OCI-LY3 (cell line): Measurements from ENCODE around the gene WNT10A.
A peak's percentile ranks its signal among the peaks of the same experiment; 100 is the strongest.

Experiments
- H2AFZ ChIP-seq: fragments of 200-600, 300-600 bp; shearing (Covaris generic); 2 replicates; pipeline ENCODE4 v1.6.0; 2014; ENCODE audit warnings: antibody characterized with exemption, low read depth, low read length
- H3K27ac ChIP-seq: fragments of 200-600, 300-600 bp; sonication (generic); 2 replicates; pipeline ENCODE4 v1.5.1; 2014; ENCODE audit warnings: mild to moderate bottlenecking, low read length, moderate library complexity, mixed read lengths
- H3K27me3 ChIP-seq: fragments of 200-600, 300-600 bp; sonication (generic); 2 replicates; pipeline ENCODE4 v1.6.1; 2014; ENCODE audit warnings: low read depth, low read length, mixed read lengths
- H3K36me3 ChIP-seq: fragments of 200-600, 300-600 bp; sonication (generic); replicated peaks from 2 replicates; pipeline ENCODE3; 2014; ENCODE audit warnings: low read depth, low read length, mixed read lengths
- H3K4me1 ChIP-seq: fragments of 300-600, 200-600 bp; sonication (generic); 2 replicates; pipeline ENCODE4 v1.6.1; 2014; ENCODE audit warnings: low read length, mixed read lengths
- H3K4me2 ChIP-seq: fragments of 200-600, 300-600 bp; sonication (generic); 2 replicates; pipeline ENCODE4 v1.6.1; 2014; ENCODE audit warnings: low read length, mixed read lengths
- H3K4me3 ChIP-seq: fragments of 300-600, 200-600 bp; sonication (generic); 2 replicates; pipeline ENCODE4 v1.5.1; 2014; ENCODE audit warnings: antibody characterized with exemption, mild to moderate bottlenecking, low read length, moderate library complexity
- H3K79me2 ChIP-seq: fragments of 300-600, 200-600 bp; shearing (Covaris generic); 2 replicates; pipeline ENCODE4 v1.6.1; 2014; ENCODE audit warnings: mild to moderate bottlenecking, low read length, mixed read lengths
- H3K9ac ChIP-seq: fragments of 300-600, 200-600 bp; shearing (Covaris generic); 2 replicates; pipeline ENCODE4 v1.6.0; 2014; ENCODE audit warnings: mild to moderate bottlenecking, low read length, moderate library complexity
- H3K9me3 ChIP-seq: fragments of 200-600, 300-600 bp; shearing (Covaris generic); 2 replicates; pipeline ENCODE4 v1.6.1; 2014; ENCODE audit warnings: low read length, mixed read lengths; ENCODE audit not compliant: insufficient read depth
- H4K20me1 ChIP-seq: fragments of 200-600, 300-600 bp; sonication (generic); 2 replicates; pipeline ENCODE4 v1.6.1; 2016; ENCODE audit warnings: low read length, mixed read lengths; ENCODE audit not compliant: insufficient read depth
- EZH2phosphoT487 ChIP-seq: fragments of 200-600 bp; shearing (Covaris generic); IDR thresholded peaks from 2 replicates; pipeline ENCODE4 v1.6.1; 2018; ENCODE audit warnings: antibody characterized with exemption, mixed run types, low read depth
- TF ChIP-seq, protein P1 (sequence below): fragments of 200-600, 300-600 bp; sonication (generic); IDR thresholded peaks from 2 replicates; pipeline ENCODE4 v1.5.1; 2014; ENCODE audit warnings: antibody characterized with exemption, low read length, low read depth

WNT10A gene

DNA sequence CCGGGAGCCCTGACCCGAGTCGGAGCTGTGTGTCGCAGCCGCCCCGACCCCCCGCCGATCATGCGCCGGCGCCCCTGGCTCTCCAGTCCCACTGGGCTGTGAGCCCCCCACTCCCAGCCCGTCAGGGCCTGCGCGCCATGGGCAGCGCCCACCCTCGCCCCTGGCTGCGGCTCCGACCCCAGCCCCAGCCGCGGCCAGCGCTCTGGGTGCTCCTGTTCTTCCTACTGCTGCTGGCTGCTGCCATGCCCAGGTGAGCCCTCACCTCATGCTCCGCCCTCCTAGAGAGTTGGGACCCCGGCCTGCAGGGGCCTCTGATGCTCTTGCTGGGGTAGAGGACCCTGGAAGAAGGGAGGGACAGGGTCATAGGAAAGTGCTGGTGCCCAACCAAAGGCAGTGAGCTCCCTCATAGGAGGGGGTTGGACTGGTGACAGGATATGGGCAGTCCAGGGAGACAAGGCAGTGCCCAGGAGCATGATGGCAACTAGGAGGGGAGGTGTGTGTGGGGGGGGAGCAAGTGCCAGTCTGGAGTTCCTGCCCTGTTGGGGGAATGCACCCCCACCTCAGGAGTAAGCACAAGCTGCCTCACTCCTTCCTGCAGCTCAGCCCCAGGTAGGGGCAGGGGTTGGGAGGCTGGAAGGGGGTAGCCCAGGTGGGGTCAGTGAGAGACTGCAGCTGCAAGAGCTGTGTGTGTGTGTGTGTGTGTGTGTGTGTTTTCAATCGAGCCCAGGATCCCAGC, 375 bp downstream of the WNT10A start:
- Histone ChIP-seq H3K27ac (peak overlapping the region; percentile 98), H3K4me2 (peak overlapping the region; percentile 95), H3K9ac (peak overlapping the region; percentile 98), H3K4me1 (peaks cover 76% of the 10 kb centered on the region), H3K36me3 (peaks cover 34% of the 10 kb centered on the region), H4K20me1 (no peaks in the 10 kb centered on the region), H3K4me3 (peak overlapping the region; percentile 99), H2AFZ (no peak overlapping the region), H3K9me3 (no peaks in the 10 kb centered on the region), H3K27me3 (no peaks in the 10 kb centered on the region), H3K79me2 (peaks cover 50% of the 10 kb centered on the region)
- TF ChIP-seq, protein P1, sequence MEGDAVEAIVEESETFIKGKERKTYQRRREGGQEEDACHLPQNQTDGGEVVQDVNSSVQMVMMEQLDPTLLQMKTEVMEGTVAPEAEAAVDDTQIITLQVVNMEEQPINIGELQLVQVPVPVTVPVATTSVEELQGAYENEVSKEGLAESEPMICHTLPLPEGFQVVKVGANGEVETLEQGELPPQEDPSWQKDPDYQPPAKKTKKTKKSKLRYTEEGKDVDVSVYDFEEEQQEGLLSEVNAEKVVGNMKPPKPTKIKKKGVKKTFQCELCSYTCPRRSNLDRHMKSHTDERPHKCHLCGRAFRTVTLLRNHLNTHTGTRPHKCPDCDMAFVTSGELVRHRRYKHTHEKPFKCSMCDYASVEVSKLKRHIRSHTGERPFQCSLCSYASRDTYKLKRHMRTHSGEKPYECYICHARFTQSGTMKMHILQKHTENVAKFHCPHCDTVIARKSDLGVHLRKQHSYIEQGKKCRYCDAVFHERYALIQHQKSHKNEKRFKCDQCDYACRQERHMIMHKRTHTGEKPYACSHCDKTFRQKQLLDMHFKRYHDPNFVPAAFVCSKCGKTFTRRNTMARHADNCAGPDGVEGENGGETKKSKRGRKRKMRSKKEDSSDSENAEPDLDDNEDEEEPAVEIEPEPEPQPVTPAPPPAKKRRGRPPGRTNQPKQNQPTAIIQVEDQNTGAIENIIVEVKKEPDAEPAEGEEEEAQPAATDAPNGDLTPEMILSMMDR = no peak
- no peak for TF ChIP-seq EZH2phosphoT487

DNA sequence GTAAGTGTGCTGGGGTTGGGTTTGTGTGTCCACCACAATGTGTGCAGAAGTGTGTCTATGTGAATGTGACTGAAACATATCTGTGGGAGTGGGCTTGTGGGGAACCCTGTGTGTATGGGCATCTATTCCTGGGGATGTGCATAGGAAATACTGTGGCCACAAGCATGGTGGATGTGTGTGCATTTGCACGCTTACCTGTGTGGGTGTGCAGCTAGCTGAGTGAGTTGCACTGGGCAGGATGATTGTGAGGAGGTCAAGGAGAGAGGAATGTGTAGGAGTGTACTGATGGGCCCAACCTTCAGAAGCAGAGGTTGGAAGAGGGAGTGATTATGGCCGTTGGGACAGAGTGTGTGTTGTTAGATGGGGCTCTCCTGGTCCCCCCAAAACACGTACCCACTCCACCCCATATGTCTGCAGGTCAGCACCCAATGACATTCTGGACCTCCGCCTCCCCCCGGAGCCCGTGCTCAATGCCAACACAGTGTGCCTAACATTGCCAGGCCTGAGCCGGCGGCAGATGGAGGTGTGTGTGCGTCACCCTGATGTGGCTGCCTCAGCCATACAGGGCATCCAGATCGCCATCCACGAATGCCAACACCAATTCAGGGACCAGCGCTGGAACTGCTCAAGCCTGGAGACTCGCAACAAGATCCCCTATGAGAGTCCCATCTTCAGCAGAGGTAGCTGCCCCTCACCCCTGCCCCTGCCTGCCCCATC, 1.2 kb downstream of the WNT10A start:
- H2AFZ ChIP-seq = no peak overlapping the region
- H3K9me3 ChIP-seq = no peaks in the 10 kb centered on the region
- H4K20me1 ChIP-seq = no peaks in the 10 kb centered on the region
- H3K4me2 ChIP-seq = peak overlapping the region; percentile 95
- H3K36me3 ChIP-seq = peaks cover 36% of the 10 kb centered on the region
- H3K4me1 ChIP-seq = peaks cover 78% of the 10 kb centered on the region
- TF ChIP-seq, protein P1 = no peak
- TF ChIP-seq EZH2phosphoT487 = no peak
- peaks cover 54% of the 10 kb centered on the region for H3K79me2 ChIP-seq
- peak overlapping the region; percentile 98 for H3K27ac ChIP-seq
- H3K4me3 ChIP-seq = peak overlapping the region; percentile 99
- peak overlapping the region; percentile 98 for H3K9ac ChIP-seq
- H3K27me3 ChIP-seq = no peaks in the 10 kb centered on the region

DNA sequence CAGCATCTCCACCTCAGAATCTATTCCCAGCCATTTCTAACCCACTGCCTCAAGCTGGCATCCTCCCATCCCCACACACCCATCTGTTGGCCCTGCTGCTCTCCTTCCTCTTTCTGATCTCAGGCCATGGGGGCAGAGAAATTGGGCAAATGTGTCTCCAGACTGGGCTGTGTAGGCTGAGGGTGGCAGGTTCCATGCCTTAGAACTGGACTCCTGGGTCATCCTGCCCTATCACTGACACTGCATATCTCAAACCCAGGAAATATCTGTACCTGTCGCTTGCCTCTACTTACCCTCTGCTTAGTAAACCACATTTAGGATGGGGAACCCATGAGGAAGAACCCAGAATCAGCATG, 1.8 kb downstream of the WNT10A start:
- Histone ChIP-seq H2AFZ (no peak overlapping the region), H3K4me3 (peak overlapping the region; percentile 99), H3K9ac (peak overlapping the region; percentile 98), H4K20me1 (no peaks in the 10 kb centered on the region), H3K9me3 (no peaks in the 10 kb centered on the region), H3K4me1 (peaks cover 78% of the 10 kb centered on the region), H3K27me3 (no peaks in the 10 kb centered on the region), H3K79me2 (peaks cover 59% of the 10 kb centered on the region), H3K4me2 (peak overlapping the region; percentile 95), H3K36me3 (peaks cover 41% of the 10 kb centered on the region), H3K27ac (peak overlapping the region; percentile 98)
- TF ChIP-seq EZH2phosphoT487 = no peak
- TF ChIP-seq, protein P1 = no peak

DNA sequence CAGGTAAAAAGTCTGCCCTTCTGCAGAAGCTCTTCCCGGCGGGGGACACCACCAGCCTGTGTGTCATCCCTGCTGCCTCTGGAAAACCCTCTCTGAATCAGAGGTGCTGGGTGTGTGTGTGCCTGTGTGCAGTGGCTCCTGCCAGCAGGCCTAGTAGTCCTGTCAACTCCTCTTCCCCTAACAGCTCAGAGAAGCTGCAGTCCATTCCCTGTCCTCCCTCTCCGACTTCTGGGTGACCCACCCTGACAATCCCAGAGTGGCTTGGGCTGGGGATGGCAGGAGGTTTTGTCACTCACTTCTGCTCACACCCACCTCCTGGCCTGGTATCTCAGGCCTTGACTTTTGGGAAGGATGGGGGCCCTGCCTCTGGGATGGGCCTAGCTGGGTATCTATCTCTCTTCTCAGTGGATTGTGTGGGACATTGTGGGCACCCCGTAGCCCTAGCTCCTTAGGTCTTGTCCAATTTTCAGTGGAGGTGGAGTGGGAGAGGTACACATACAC, 2.3 kb downstream of the WNT10A start:
- H3K9me3 ChIP-seq = no peaks in the 10 kb centered on the region
- H3K27ac ChIP-seq = peak overlapping the region; percentile 98
- peaks cover 46% of the 10 kb centered on the region for H3K36me3 ChIP-seq
- no peaks in the 10 kb centered on the region for H3K27me3 ChIP-seq
- H3K9ac ChIP-seq = peak overlapping the region; percentile 98
- H3K4me1 ChIP-seq = peaks cover 78% of the 10 kb centered on the region
- no peak overlapping the region for H2AFZ ChIP-seq
- peaks cover 63% of the 10 kb centered on the region for H3K79me2 ChIP-seq
- TF ChIP-seq, protein P1 = no peak
- TF ChIP-seq EZH2phosphoT487 = no peak
- H3K4me3 ChIP-seq = peak overlapping the region; percentile 99
- peaks cover 2% of the 10 kb centered on the region; the same call in 1 of the 2 replicates for H4K20me1 ChIP-seq
- H3K4me2 ChIP-seq = peak overlapping the region; percentile 95
